HEK293 (cell line): ENCODE results near the gene ADSS1.

Source experiments
- BCL11A ChIP-seq: fragments of 450-650 bp; formaldehyde crosslinking; IDR thresholded peaks from 2 replicates; pipeline ENCODE4 v1.5.1; 2016; ENCODE audit warnings: low read depth, missing biosample characterization, missing genetic modification characterization
- TF ChIP-seq, protein P1 (sequence below): fragments of 450-650 bp; formaldehyde crosslinking; IDR thresholded peaks from 2 replicates; pipeline ENCODE4 v1.5.1; 2016; ENCODE audit warnings: missing biosample characterization, missing genetic modification characterization

DNA sequence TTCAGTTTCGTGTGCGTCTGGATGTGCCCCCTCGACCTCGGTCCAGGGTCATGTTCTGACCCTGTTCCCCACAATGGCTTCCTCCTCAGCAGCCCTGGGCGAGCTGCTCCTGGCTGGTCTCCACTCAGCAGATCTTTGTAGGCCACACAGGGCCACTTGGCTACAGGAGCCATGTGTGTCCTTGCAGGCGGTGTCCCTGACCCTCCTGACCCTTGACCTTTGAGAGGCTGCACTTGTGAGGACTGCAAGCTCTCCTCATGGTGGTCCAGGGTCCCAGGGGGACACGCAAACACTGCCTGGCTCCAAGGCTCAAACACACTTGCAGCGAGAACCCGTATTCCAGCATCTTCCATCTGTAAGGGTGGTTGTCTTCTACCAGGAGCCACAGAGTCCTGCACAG is 21.4 kb downstream of the ADSS1 start:
- TF ChIP-seq BCL11A (tag by site-specific recombination): no peak
- TF ChIP-seq, protein P1, sequence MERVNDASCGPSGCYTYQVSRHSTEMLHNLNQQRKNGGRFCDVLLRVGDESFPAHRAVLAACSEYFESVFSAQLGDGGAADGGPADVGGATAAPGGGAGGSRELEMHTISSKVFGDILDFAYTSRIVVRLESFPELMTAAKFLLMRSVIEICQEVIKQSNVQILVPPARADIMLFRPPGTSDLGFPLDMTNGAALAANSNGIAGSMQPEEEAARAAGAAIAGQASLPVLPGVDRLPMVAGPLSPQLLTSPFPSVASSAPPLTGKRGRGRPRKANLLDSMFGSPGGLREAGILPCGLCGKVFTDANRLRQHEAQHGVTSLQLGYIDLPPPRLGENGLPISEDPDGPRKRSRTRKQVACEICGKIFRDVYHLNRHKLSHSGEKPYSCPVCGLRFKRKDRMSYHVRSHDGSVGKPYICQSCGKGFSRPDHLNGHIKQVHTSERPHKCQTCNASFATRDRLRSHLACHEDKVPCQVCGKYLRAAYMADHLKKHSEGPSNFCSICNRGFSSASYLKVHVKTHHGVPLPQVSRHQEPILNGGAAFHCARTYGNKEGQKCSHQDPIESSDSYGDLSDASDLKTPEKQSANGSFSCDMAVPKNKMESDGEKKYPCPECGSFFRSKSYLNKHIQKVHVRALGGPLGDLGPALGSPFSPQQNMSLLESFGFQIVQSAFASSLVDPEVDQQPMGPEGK: no peak
